ENCODE data around the gene SH2D5.

The SH2D5 gene

GRCh38 chr1:20711285-20712214 is 21.0 kb downstream of the SH2D5 start:
- no peak for DNase-seq

GRCh38 chr1:20710469-20711284 is 21.8 kb downstream of the SH2D5 start:
- no peak for DNase-seq

GRCh38 chr1:20709868-20710267 is 22.6 kb downstream of the SH2D5 start:
- no peak for DNase-seq

- DNase-seq, result no peak
These were observed 23.6 kb downstream of the SH2D5 start for GRCh38 chr1:20708891-20709290.

GRCh38 chr1:20708057-20708456 is 24.4 kb downstream of the SH2D5 start:
- no peak for DNase-seq

- DNase-seq, result no peak
These were observed 25.7 kb downstream of the SH2D5 start for GRCh38 chr1:20706841-20707240.

- no peak for DNase-seq
These were observed 27.2 kb downstream of the SH2D5 start for GRCh38 chr1:20705203-20705755.

GRCh38 chr1:20704390-20705202 is 27.9 kb downstream of the SH2D5 start:
- DNase-seq, result no peak

- no peak for DNase-seq
These were observed 29.3 kb downstream of the SH2D5 start for GRCh38 chr1:20703124-20703756.

GRCh38 chr1:20702416-20702815 is 30.1 kb downstream of the SH2D5 start:
- no peak for DNase-seq

- DNase-seq, result no peak
These were observed 30.7 kb downstream of the SH2D5 start for GRCh38 chr1:20701847-20702246.

- no peak for DNase-seq
These were observed 31.1 kb downstream of the SH2D5 start for GRCh38 chr1:20701446-20701845.

GRCh38 chr1:20700636-20701215 is 31.8 kb downstream of the SH2D5 start:
- no peak for DNase-seq

- DNase-seq, result no peak
These were observed 32.9 kb downstream of the SH2D5 start for GRCh38 chr1:20699558-20699957.

- DNase-seq, result no peak
These were observed 34.1 kb downstream of the SH2D5 start for GRCh38 chr1:20698195-20698910.

GRCh38 chr1:20697563-20697962 is 34.9 kb downstream of the SH2D5 start:
- DNase-seq, result no peak

GRCh38 chr1:20696397-20697333 is 35.8 kb downstream of the SH2D5 start:
- DNase-seq, result peak; percentile 53 to 60

GRCh38 chr1:20695515-20695914 is 37.0 kb downstream of the SH2D5 start:
- DNase-seq, result no peak

GRCh38 chr1:20693623-20694022 is 38.9 kb downstream of the SH2D5 start:
- no peak for DNase-seq

GRCh38 chr1:20691872-20692271 is 40.6 kb downstream of the SH2D5 start:
- DNase-seq, result no peak

Measured in SW 1271 (cell line).